ENCODE data around the gene DYNC1H1.

DYNC1H1 gene

GRCh38 chr14:101972126-101972866, 7.9 kb downstream of the DYNC1H1 start (continued):
- TF ChIP-seq REST (tag by site-specific recombination; IDR thresholded peaks at IDR 0.05) (no peak), PRDM1 (tag by site-specific recombination; IDR thresholded peaks at IDR 0.05) (no peak), WT1 (tag by site-specific recombination; IDR thresholded peaks at IDR 0.05) (no peak), ZNF707 (tag by site-specific recombination; IDR thresholded peaks at IDR 0.05) (no peak), ZNF274 (IDR thresholded peaks at IDR 0.05; ENCODE audit: low read length) (no peak), ZNF274 (tag by site-specific recombination; IDR thresholded peaks at IDR 0.05; ENCODE audit: borderline replicate concordance) (no peak), ZNF146 (tag by site-specific recombination; IDR thresholded peaks at IDR 0.05) (no peak), ZBTB49 (tag by site-specific recombination; IDR thresholded peaks at IDR 0.05; ENCODE audit: low read depth) (no peak), SCRT2 (tag by site-specific recombination; IDR thresholded peaks at IDR 0.05) (no peak), GLI2 (tag by site-specific recombination; IDR thresholded peaks at IDR 0.05; ENCODE audit: borderline replicate concordance, low read depth) (no peak), ZNF48 (tag by site-specific recombination; IDR thresholded peaks at IDR 0.05) (no peak), EGR2 (tag by site-specific recombination; IDR thresholded peaks at IDR 0.05; ENCODE audit: low read depth) (no peak), GLIS2 (tag by site-specific recombination; IDR thresholded peaks at IDR 0.05) (no peak), ZNF610 (tag by site-specific recombination; IDR thresholded peaks at IDR 0.05; ENCODE audit: borderline replicate concordance) (no peak), RBAK (tag by site-specific recombination; IDR thresholded peaks at IDR 0.05) (no peak), CTCF (tag by site-specific recombination; IDR thresholded peaks at IDR 0.05) (no peak), ZNF324 (tag by site-specific recombination; IDR thresholded peaks at IDR 0.05) (0 out of 2 replicates have a peak, but pooled peaks have one; percentile 27), ZNF184 (tag by site-specific recombination; IDR thresholded peaks at IDR 0.05) (no peak), ZNF280C (tag by site-specific recombination; IDR thresholded peaks at IDR 0.05) (no peak), PRDM4 (tag by site-specific recombination; IDR thresholded peaks at IDR 0.05) (no peak), ZNF354C (tag by site-specific recombination; IDR thresholded peaks at IDR 0.05; ENCODE audit: borderline replicate concordance, low read depth) (no peak), ZNF777 (tag by site-specific recombination; IDR thresholded peaks at IDR 0.05; ENCODE audit: borderline replicate concordance) (no peak), ZBTB1 (tag by site-specific recombination; IDR thresholded peaks at IDR 0.05) (no peak), ZNF449 (tag by site-specific recombination; IDR thresholded peaks at IDR 0.05) (no peak), ZNF140 (tag by site-specific recombination; IDR thresholded peaks at IDR 0.05) (no peak), ZBTB21 (tag by site-specific recombination; IDR thresholded peaks at IDR 0.05) (peak; percentile 80)
